Heart right ventricle (tissue), 16 donors: ENCODE results near the gene JAM3. TPM values are rescaled to one million over a fixed set of nuclear protein-coding genes. Genes with fewer than 3 reads are reported as not detected.
A peak's percentile ranks its signal among the peaks of the same experiment; 100 is the strongest.

Source experiments
- ATAC-seq, 8 donors: fragments of 200-7000 bp; cut with Tn5 transposase; one replicate each; pipeline ENCODE4 v1.9.1; 2020; ENCODE audit warnings: mild to moderate bottlenecking in 8 of 8, moderate library complexity in 8 of 8, moderate number of reproducible peaks in 1 of 8
- DNase-seq, 2 donors: peaks; one replicate each; pipeline ENCODE4 v3.0.0-alpha.2; 2020
- H3K27ac ChIP-seq, 10 donors: fragments of 200-600 bp; sonication (generic) in 2 of 10; one replicate each; pipeline versions ENCODE4 v1.5.0 to v1.8.0; 2020 to 2022; ENCODE audit warnings: mild to moderate bottlenecking in 3 of 10
- H3K27me3 ChIP-seq, 7 donors: fragments of 200-600 bp; one replicate each; pipeline ENCODE4 v1.8.0; 2021 to 2022; ENCODE audit warnings: mild to moderate bottlenecking in 2 of 7
- H3K36me3 ChIP-seq, 9 donors: fragments of 200-600 bp; sonication (generic) in 1 of 9; one replicate each; pipeline versions ENCODE4 v1.5.0 to v1.8.0; 2020 to 2022; ENCODE audit warnings: mild to moderate bottlenecking in 2 of 9
- H3K4me1 ChIP-seq, 9 donors: fragments of 200-600 bp; sonication (generic) in 1 of 9; one replicate each; pipeline versions ENCODE4 v1.5.0 to v1.8.0; 2020 to 2022; ENCODE audit warnings: mild to moderate bottlenecking in 4 of 9
- H3K4me3 ChIP-seq, 10 donors: fragments of 200-600 bp; sonication (generic) in 2 of 10; one replicate each; pipeline versions ENCODE4 v1.5.0 to v1.8.0; 2020 to 2022; ENCODE audit warnings: mild to moderate bottlenecking in 7 of 10, moderate library complexity in 2 of 10
- H3K9me3 ChIP-seq, 11 donors: fragments of 200-600 bp in 10 of 11; sonication (generic) in 2 of 11; one replicate each; pipeline versions ENCODE4 v1.5.0 to v1.8.0; 2013 to 2022; ENCODE audit warnings: mild to moderate bottlenecking in 2 of 11, control low read depth in 1 of 11, moderate library complexity in 1 of 11
- CTCF ChIP-seq, 9 donors: fragments of 200-600 bp; sonication (generic) in 2 of 9; IDR thresholded peaks; one replicate each; pipeline versions ENCODE4 v1.5.0 to v1.8.0; 2021 to 2022; ENCODE audit warnings: antibody characterized with exemption in 9 of 9, mild to moderate bottlenecking in 5 of 9, moderate library complexity in 1 of 9
- WGBS, 2 donors: extraction: QIAGEN DNeasy Blood & Tissue Kit; methylation state at CpG; one replicate each; pipeline ENCODE4 v1.1.7; 2013; ENCODE audit warnings: inconsistent platforms in 1 of 2; 5-methylcytosine and 5-hydroxymethylcytosine counted together
- intact Hi-C, 10 donors: fragments of 100-400 bp; cut with DNase I; formaldehyde crosslinking; loops; one replicate each; pipeline versions ENCODE4 v1.11.1 to v1.14.2; 2022
- polyA plus RNA-seq, 2 donors: library from polyadenylated mRNA; stranded (reverse); fragments of 200-250 nt; gene quantifications; one replicate each; pipeline ENCODE4 v1.2.3, GENCODE V29; 2013
- total RNA-seq, 10 donors: library from RNA; stranded (reverse); fragmentation: NEBNext Ultra II Directional in 3 of 10; extraction: Animal tissue kit (Norgen Biotek cat#: 25700) in 3 of 10; gene quantifications; one replicate each; pipeline versions ENCODE4 v1.2.1 to v1.2.4, GENCODE V29; 2021 to 2023
- donor health status: Arrhythmogenic right ventricular cardiomyopathy.
- donor health status: ischemic (EF 13 %, LVEDD 7.1; RV severe dilation, severe dysfunction).
- donor health status: healthy with polysubstance abuse.
- donor health status: DM: no; HTN: yes; CAD: no.
- donor health status: DM: no; HTN: no; CAD: no.
- donor health status: ischemic (EF 25% LVEDD 6.9; RV normal size, moderate dysfunction).
- donor health status: ischemic (EF 25% LVEDD 5.7; RV mildly dilated, moderate dysfunction).
- donor health status: healthy.
- donor health status: DM: yes; HTN: yes; CAD: no.
- donor health status: Ischemic cardiomyopathy.
- donor health status: ischemic (EF 35%, LVEDD 5.7; RV mildly dilated, moderate dysfunction).
- donor health status: nonischemic (EF 11% LVEDD 7.7; RV severe dilation, severe dysfunction).
- donor health status: DM: yes; HTN: yes; CAD: no.
- donor health status: PGD.
- donor health status: ischemic (EF 29% LVEDD 5.4; RV normal size, mild dysfunction).
- donor health status: nonischemic (EF 23%, LVEDD 6.1; RV moderate dilation, normal function).

The JAM3 gene
- total and polyA plus RNA-seq, 12 donors = 12.7 to 55.4 (median 29.0) TPM

DNA sequence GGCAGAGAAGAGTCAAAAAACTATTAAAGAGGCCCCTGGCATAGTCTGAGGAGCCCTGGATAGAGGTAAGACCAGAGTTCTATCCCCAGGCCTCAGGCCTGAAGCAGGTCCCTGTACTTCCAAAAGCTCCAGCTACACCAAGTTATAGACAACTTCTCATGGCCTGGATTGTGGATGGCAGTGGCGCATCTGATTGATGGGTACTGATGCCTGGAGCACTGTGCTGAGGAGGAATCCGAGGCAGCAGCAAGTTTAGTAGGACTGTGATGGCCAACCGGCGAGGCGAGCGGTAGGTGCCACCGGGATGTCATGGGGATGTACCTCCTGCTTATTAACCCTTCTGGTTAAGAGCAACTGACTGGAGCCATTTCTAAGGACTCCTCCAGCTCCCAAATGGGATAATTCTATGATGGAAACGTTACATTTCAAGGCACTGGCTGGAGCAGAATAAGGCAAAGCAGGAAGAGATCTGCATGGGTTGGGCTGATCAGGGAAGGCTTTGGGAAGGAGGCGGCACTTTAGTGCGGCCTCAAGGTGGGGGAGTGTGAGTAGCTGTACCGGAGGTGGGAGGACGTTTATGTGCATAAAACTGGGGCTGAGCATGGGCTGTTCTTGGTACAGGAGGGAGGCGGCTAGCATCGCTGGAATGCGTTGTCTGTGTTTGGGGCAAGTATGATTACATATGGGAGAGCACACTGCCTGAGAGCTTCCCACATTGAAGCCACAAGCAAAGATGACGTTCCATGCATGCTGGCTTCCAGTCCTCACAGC lies 24.2 kb upstream of the JAM3 start:
- Histone ChIP-seq H3K36me3 (no peaks in the 10 kb centered on the region), H3K4me3 (no peak overlapping the region), H3K9me3 (no peaks in the 10 kb centered on the region), H3K27ac (no peak overlapping the region), H3K4me1 (peaks cover 0 to 45% (median 22%) of the 10 kb centered on the region in 9 donors), H3K27me3 (peaks cover 0 to 5% (median 0%) of the 10 kb centered on the region in 7 donors)
- TF ChIP-seq CTCF (IDR thresholded peaks at IDR 0.05) = no peak
- intact Hi-C loops = loop anchor here in 9 of 10 donors (5.0 to 10.0 kb wide), 6 partner anchors 77 to 210 kb away; partner anchors contain the start of genes ACAD8 (in 1 of the 9) and THYN1 (in 1 of the 9)
- 91% methylated on average over 16 of the region's 16 CpGs for whole genome bisulfite sequencing, 2 donors
- ATAC-seq = no peak
- no peak for DNase-seq

DNA sequence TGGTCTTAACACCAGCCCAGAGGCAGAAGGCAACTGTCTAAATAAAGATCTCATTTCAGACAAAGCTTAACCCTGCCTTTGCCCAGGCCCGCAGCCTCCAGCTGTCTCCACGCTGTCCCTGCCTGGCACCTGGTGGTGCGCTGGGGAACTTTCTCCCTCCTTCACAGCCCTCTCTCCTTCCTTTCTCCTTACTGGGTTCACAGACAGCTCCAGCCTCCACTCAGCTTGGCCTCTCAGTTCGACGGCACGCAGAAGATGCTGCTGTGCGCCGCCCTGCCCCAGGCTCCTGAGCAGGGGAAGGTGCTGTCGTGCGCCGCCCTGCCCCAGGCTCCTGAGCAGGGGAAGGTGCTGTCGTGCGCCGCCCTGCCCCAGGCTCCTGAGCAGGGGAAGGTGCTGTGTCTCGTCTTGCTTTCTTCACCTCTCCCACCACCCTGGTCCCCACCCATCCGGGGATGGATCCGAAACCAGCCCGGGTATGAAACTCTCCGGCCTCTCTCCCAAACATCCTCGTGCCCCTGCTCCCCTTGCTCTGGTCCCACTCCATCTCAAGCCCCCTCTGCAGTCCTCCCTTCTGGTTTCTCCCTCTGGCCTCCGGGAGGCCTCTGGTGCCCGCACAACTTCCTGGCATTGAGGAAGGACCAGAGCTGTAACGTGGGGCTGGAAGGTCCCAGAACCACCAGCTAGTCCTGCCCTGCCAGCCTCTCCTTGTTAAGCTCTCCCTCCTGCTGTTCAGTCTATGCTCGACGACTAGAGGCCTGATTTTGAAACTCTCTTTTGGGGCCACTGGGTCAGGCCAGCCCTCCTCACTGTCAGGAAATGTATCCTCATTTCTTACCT lies 22.9 kb upstream of the JAM3 start:
- no peak overlapping the region for H3K4me3 ChIP-seq
- H3K27ac ChIP-seq = no peak overlapping the region
- no peaks in the 10 kb centered on the region for H3K9me3 ChIP-seq
- peak in 7 of 8 donors; percentile 36 to 64 (median 54) for ATAC-seq
- H3K4me1 ChIP-seq = peaks cover 0 to 39% (median 19%) of the 10 kb centered on the region in 9 donors
- DNase-seq = peak in 1 of 2 donors; percentile 50
- TF ChIP-seq CTCF (IDR thresholded peaks at IDR 0.05) = peak; percentile 22 to 69 (median 59)
- intact Hi-C loops = loop anchor here in 8 of 10 donors (5.0 to 10.0 kb wide), 5 partner anchors 79 to 209 kb away; partner anchors contain the start of genes ACAD8 (in 1 of the 8) and THYN1 (in 1 of the 8)
- H3K27me3 ChIP-seq = peaks cover 0 to 12% (median 0%) of the 10 kb centered on the region in 7 donors
- H3K36me3 ChIP-seq = no peaks in the 10 kb centered on the region
- 76 to 79% methylated on average over 25 of the region's 25 CpGs for WGBS, 2 donors

- H3K36me3 ChIP-seq = no peaks in the 10 kb centered on the region
- intact Hi-C loops = loop anchor here in 8 of 10 donors (1.0 to 10.0 kb wide), 6 partner anchors 33 to 208 kb away; partner anchors contain the start of genes ACAD8 (in 1 of the 8) and THYN1 (in 1 of the 8)
- ATAC-seq = peak in 1 of 8 donors; percentile 0
- DNase-seq = no peak
- H3K27ac ChIP-seq = peak overlapping the region in 7 of 10 donors; percentile 16 to 66 (median 48)
- WGBS, 2 donors = 65 to 70% methylated on average over 30 of the region's 30 CpGs
- peaks cover 0 to 30% (median 14%) of the 10 kb centered on the region in 9 donors for H3K4me1 ChIP-seq
- peaks cover 0 to 12% (median 0%) of the 10 kb centered on the region in 7 donors for H3K27me3 ChIP-seq
- no peak for TF ChIP-seq CTCF (IDR thresholded peaks at IDR 0.05)
- H3K9me3 ChIP-seq = no peaks in the 10 kb centered on the region
- peak overlapping the region in 6 of 10 donors; percentile 4 to 40 (median 26) for H3K4me3 ChIP-seq
These were observed 22.0 kb upstream of the JAM3 start for GRCh38 chr11:134046681-134047449.
